ENCODE data around the gene COP1. TPM values are rescaled to one million over a fixed set of nuclear protein-coding genes. Genes with fewer than 3 reads are reported as not detected.

The COP1 gene
- total RNA-seq, 1 experiment from 2014 or later = 29.4 TPM

DNA sequence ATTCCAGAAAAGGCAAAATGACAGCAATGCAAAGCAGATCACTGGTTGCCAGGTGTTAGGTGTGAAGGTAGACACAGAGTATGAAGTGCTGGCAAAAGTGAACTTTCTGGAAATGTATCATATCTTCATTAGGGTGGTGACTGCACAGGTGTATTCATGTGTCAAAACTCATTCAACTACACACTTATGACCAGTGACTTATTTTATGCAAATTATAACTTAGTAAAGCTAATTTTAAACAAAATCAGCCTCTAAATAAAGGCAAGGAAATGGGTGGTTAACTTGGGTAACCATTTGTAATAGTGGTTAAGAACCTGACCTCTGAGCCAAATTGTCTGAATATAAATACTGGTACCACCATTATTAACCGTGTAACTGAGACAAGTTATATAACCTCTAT is 7.4 kb downstream of the COP1 start:
- no peak for DNase-seq (ENCODE audit: low spot score)

DNA sequence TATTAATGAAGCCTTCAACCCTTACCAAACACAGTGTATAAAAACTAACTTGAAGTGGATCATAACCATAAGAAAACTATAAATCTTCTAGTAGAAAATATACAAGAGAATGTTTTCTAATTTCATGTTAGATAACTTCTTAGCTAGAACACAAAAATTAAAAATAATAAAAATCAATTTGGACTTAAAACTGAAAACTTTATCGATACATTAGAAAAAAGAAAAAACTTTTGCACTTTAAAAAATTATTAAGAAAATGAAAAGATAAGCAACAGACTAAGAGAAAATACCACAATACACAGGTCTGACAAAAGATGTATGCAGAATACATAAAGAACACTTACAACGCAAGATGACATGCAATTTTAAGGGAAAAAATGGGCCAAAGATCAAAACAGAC is 8.7 kb downstream of the COP1 start:
- DNase-seq (ENCODE audit: low spot score) = no peak

DNA sequence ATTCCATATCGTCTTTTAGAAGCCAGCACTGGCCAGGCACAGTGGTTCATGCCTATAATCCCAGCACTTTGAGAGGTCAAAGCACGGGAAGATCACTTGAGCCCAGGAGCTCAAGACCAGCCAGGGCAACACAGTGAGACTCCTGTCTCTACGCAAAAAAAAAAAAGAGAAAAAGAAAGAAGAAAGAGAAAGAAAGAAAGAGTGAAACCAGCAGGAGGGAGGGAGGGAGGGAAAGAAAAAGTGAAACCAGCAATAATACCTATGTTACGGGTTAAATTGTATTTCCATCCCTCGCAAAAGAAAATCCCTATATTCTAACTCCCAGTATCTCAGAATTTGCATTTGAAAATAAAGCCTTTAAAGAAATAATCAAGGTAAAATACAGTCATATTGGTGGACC is 10.4 kb downstream of the COP1 start:
- DNase-seq (ENCODE audit: low spot score) = no peak

DNA sequence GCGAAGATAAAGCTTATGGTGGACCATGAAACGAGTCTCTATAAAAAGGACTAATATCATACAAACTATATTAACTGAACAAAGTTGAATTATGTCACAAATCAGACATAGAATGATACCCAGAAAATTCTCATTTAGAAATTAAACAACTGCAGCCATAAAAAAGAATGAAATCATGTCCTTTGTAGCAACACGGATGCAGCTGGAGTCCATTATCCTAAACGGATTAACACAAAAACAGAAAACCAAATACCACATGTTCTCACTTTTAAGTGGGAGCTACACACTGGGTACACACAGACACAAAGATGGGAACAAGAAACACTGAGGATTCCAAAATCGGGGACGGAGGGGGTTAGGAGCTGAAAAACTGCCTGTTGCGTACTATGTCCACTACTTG is 11.5 kb downstream of the COP1 start:
- no peak for DNase-seq (ENCODE audit: low spot score)

DNA sequence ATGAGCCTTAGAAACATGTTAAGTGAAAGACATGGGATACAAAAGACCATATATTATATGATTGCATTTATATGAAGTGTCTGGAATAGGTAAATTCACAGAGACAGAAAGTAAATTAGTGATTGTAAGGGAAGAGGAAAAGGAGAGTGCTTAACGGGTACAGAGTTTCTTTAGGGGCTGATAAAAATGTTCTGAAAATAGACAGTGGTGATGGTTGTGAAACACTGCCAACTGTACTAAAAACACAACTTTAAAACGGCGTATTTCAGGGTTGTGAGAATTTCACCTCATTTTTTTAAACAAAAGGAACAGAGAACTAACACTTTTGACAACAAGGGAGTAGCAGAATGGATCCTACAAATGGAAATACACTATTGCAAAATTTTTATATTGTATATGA is 13.4 kb downstream of the COP1 start:
- DNase-seq (ENCODE audit: low spot score) = no peak

DNA sequence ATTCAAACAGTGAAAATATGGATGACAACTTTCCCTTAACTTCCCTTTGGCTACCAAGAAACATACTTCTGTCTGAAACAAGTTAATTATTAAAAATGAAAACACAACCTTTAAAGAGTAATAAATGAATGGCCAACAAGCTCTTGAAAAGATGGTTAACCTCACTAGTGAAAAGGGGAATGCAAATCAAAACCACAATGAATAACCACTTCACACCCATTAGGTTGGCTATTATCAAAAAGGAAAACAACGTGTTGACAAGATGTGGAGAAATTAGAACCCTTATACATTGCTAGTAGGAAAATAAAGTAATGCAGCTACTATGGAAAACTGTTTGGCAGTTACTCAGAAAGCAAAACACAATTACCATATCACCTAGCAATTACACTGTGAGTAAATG is 14.1 kb downstream of the COP1 start:
- no peak for DNase-seq (ENCODE audit: low spot score)

DNA sequence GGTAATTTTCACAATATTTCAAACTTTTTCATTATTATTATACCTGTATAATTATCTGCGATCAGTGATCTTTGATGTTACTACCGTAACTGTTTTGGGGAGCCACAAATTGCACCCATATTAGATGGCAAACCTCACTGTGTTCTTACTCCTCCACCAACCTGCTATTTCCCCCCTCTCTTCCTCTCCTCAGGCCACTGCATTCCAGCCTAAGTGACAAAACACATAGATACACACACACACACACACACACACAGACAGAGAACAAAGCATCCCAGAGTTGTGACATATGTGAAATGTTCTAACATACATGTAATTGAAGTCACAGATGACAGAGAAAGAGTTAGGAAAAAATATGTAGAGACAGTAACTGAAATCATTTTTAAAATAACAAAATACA is 18.5 kb downstream of the COP1 start:
- no peak for DNase-seq (ENCODE audit: low spot score)

DNA sequence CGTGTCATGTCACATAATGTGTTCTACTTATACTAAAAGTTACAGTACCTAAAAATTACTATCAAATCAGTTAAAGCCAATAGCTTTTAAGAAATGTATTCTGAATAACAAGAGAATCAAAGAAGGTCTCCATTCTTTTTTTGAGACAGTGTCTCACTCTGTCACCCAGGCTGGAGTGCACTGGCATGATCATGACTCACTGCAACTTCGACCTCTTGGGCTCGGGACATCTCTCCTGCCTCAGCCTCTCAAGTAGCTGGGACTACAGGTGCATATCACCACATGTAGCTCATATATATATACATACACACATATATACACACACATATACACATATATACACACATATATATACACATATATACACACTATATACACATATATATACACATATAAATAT is 20.1 kb downstream of the COP1 start:
- DNase-seq (ENCODE audit: low spot score) = no peak

DNA sequence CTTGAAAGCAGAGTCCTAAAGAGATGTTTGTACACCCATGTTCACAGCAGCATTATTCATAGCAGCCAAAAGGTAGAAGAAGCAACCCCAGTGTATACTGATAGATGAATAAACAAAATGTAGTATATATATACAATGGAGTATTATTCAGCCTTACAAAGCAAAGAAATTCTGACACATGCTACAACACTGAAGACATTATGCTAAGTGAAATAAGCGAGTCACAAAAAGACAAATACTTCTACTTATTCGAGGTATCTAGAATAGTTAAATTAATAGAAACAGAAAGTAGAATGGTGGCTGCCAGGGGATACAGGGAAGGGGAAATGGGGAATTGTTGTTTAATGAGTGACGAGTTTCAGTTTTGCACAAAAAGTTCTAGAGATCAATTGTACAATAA is 23.5 kb downstream of the COP1 start:
- DNase-seq (ENCODE audit: low spot score) = no peak

DNA sequence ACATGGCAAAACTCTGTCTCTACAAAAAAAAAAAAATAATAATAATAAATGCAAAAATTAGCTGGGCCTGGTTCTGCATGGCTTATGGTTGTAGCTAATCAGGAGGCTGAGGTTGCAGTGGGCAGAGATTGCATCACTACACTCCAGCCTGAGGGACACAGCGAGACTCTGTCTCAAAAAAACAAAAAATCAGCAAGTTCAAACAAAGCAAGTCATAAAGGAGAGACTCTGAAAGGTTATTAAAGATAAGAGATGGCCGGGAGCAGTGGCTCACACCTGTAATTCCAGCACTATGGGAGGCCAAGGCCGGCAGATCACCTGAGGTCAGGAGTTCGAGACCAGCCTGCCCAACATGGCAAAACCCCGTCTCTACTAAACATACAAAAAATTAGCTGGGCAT is 28.8 kb downstream of the COP1 start:
- no peak for DNase-seq (ENCODE audit: low spot score)

DNA sequence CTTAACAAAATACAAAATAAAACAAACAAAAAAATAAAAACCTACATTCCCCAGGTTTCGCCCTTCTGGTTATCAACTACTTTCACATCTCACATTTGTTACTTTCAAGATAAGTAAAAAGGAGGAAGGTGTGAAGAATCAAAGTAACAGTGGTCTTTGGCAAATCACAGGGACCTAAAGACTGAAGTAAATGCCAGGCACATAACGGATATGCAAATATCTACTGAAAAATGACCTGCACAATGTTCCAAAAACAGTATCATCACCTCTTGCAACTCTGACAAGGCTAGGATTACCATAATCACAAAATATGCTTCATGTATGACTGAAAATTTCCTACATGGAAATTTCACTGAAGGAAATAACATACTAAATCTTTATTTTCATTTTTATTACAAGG is 29.3 kb downstream of the COP1 start:
- DNase-seq (ENCODE audit: low spot score) = no peak

DNA sequence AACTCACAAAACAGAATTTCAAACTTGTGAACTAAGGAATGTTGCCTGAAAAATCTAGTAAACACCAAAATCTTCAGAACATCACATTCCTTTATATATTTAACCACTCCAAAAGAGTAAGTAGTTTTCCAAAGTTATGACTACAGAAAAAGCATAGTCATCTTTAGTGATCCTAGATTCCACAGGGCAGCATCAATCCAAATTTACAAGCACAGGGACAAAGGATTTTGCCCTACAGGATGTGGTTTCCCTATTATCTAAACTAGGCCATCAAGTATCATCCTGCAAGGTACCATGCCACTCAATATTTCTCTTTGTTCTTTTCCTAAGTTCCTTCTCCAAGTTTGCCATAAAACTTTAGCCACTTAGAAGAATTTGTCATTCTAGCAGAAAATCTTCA is 33.0 kb downstream of the COP1 start:
- DNase-seq (ENCODE audit: low spot score) = no peak

DNA sequence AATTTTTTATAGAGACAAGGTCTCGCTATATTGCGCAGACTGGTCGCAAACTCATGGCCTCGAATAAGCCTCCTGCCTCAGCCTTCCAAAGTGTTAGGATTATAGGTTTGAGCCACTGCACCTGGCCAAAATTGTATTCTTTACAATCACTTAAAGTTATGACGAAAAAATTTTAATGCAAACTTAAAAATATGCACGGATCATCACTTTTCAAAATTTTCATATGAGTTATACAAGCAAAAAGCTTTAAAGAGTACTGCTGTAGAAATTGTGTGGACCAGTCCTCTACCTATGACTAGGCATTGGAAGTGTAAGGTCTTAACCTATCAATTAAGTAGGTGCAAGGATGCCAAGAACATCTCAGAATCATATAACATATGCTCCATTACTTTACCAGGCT is 34.9 kb downstream of the COP1 start:
- no peak for DNase-seq (ENCODE audit: low spot score)

DNA sequence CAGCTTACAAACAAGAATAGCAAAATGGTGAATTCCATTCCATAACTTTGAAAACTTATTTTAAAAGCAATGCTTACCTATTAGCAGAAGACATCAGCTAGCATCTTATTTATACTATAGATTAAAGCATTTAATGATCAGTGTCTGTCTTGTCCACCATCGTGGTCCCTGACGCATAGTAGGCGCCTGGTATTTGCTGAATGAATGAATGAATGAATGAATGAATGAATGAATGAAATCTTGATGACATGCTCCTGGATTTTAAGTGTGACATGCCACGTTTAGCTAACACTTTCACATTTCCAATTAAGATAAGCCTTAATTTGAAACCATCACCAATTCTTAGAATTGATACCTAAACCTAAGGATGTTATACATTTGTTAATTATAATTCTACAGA is 39.9 kb downstream of the COP1 start:
- DNase-seq (ENCODE audit: low spot score) = no peak

DNA sequence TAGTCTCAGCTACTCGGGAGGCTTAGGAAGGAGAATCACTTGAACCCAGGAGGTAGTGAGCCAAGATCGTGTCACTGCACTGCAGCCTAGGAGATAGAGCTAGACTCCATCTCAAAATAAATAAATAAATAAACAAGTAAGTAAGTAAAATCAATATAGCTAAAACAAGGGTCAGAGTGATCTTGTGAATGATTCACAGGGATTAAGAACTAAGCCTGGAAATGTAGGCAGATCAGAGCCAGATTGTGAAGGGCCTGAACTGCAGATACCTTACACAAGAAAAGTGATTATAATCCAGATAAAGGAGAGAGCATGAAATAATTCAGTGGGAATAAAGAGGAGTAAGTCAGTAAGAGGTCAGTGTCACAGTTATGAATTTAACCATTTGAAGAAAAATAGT is 41.5 kb downstream of the COP1 start:
- DNase-seq (ENCODE audit: low spot score) = no peak

DNA sequence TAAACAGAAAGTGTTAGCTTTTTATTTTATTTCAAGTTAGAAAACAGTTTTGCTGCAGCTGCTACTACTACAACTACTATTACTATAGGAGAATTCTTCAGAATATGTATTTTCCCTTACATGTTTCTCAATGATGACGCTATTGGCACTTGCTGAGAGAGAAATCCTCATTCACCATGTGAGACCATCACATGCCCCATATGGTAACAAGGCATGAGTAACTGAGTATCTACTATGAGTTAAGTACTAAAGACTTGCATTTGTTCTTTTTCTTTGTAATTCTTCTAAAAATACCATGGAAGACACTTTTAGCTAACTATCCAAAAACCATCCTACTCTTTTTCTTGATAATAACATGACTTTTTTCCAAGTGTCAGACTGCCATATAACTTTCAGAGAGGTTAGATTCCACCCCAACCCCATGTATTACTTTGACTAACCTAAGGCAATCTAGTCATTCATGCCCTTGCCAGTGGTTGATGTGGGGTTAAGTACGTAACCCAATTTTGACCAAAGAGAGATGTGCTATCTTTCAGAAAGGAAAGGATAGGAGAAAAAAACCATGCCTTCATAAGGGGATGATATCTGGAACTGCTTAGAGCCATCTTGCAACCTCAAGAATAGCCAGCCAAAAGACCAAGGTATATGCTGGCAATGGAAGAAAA is 42.9 kb downstream of the COP1 start:
- DNase-seq (ENCODE audit: low spot score) = no peak

DNA sequence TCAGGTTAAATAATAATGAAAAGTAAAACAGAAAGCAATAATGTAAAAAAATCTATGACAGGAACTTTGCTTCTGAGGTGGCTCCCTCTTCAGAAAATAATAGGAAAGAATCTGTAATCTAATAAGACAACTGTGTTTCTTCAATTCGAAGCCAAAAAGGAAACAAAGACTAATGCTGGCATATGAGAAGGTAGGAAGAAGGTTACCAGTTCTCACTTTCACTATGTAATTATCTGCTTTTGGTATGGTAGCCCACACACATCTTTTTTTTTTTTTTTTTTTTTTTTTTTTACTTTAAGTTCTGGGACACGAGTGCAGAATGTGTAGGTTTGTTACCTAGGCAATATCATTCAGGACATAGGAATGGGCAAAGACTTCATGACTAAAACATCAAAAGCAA is 47.1 kb downstream of the COP1 start:
- no peak for DNase-seq (ENCODE audit: low spot score)

DNA sequence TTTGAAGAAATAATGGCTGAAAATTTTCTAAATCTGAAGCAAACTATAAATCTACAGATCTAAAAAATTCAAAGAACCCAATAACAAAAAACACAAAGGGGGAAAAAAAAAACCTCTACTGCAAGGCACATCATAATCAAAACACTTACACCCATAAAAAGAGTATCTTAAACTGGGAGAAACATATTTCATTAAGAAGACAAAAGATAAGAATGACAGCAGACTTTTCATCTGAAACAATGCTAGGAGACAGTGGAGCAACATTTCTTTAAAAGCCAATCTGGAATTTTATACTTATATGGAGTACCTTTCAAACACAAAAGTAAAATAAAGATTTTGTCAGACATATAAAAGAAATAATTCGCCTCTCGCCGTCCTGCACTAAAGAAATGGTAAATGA is 49.1 kb downstream of the COP1 start:
- DNase-seq (ENCODE audit: low spot score) = no peak

DNA sequence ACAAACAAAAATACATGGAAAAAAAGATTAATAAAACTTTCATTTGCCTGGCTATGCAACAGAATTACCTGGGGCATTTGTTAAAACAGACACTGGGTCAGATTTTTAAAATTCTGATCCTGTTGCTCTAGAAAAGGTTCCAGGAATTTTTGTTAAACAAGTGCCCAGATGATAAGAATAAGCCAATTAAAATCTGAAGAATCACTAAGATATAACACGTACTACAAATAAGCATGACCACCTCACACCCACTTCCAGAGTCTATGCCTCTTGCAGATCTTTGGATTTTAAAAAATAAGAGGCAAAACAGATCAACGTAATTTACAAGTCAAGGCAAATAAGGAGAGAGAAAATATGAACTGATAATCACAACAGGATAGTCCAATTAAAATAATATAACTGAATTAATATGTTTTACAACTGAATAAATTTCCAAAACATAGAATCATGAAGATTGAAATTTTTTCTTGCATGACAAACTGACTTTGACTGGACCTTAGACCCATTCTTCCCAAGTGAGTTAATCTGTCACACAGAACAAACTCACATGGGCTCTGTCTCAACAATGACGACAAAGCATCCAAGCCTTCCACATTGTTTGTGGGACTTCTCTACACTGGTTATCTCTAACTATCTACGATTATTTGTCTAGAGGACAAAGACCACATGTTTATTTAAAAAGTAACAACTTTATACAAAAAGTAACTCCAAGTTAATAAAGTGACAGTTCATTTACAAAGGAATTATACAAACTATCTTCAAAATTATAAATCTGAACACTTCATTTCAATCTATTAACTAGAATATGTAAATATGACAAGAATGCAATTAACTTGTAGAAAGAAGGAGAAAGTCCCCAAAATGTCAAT is 56.9 kb downstream of the COP1 start:
- DNase-seq (ENCODE audit: low spot score) = no peak

DNA sequence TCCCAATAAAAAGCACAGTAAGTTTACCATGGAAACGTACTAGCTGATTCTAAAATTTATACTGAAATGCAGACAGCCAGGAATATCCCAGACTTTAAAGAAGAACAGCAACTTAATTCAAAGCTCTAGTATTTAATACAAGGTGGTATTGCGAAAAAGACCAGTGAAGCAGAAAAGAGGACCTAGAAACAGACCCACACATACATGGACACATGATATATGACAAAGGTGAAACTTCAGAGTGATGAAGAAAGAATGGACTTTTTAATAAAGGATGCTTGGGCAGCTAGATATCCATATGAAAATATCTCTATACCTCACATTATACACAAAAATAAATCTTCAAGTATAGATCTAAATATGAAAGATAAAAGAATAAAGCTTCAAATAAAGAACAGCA is 62.6 kb downstream of the COP1 start:
- DNase-seq (ENCODE audit: low spot score) = no peak

DNA sequence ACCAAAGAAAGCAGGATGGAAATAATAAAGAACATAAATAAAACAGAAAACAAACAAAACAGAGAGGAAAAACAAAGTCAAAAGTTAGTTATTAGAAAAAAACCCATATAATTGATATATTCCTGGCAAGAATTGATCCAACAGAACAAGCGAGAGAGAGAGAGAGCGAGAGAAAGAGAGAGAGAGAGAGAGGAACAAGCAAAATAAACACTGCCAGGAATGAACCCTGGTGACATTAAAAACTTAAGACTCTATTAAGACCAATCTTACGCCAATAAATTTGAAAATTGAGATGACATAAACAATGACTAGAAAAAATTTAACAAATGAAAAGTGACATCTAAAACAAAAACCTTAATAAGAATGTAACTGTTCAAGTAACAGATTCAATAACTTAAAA is 64.1 kb downstream of the COP1 start:
- no peak for DNase-seq (ENCODE audit: low spot score)

DNA sequence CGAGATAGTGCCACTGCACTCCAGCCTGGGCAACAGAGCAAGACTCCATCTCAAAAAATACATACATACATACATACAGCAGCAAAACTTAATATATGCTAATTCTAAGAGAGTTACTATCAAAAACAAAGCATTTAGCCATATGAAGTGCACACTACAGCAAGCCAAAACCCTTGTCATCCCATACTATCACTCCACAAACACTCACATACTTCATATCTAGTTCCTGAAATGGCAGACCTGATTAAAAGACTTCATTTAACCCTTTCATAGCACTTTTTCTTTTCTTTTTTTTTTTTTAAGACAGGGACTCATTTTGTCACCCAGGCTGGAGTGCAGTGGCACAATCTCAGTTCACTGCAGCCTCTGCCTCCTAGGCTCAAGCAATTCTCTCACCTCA is 65.6 kb downstream of the COP1 start:
- DNase-seq (ENCODE audit: low spot score) = no peak

DNA sequence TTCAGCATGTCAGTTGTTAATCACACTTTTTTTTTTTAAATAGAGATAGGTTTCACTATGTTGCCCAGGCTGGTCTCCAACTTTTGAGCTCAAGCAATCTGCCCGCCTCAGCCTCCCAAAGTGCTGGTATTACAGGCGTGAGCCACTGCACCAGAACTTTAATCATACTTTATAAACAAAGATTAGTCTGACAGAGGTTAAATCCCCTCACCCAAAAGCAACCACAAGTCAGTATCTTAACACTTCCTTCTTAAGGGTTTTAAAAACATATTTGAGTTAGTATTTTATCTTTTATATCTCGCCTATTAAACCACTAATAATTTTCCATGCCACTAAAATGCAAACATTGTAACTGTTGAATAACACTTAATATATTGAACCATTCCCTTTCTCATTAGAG is 70.2 kb downstream of the COP1 start:
- no peak for DNase-seq (ENCODE audit: low spot score)

DNA sequence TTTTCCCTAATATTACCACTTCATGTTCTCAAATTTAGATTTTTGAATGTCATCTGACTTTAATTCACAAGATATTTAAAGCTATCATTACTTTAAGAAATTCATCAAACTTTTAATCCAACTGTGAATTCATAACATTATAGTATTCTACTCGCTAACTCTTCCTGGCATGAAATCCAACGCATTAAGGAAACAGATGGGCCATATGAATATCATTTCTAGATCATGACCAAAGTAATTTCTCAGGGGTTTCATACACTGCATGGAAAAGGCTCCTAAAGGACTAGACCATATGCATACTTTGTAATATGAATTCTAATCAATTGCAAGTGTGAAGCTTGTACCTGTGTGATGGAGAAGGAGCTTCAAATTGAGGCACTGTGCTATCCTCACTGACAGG is 72.4 kb downstream of the COP1 start:
- DNase-seq (ENCODE audit: low spot score) = no peak
